ENCODE measurements around the gene GAS5. TPM values are rescaled to one million over a fixed set of nuclear protein-coding genes. Genes with fewer than 3 reads are reported as not detected.
A peak's percentile ranks its signal among the peaks of the same experiment; 100 is the strongest.
"Not testable (repeated sequence)": the region's sequence is repeated elsewhere in the genome, so short reads cannot be mapped to it uniquely, and the experiment has no call there.

The GAS5 gene
- total and polyA plus RNA-seq, 2 donors: 317 to 610 TPM

- no peak overlapping the region for H3K27ac ChIP-seq (ENCODE audit: low read depth)
- DNase-seq (ENCODE audit: extremely low spot score): no peak
- no peaks in the 10 kb centered on the region for H3K36me3 ChIP-seq (ENCODE audit: insufficient read depth)
- 84% methylated on average over 4 of the region's 4 CpGs for WGBS
- no peaks in the 10 kb centered on the region for H3K4me1 ChIP-seq (ENCODE audit: insufficient read depth)
- no peak overlapping the region for H3K4me3 ChIP-seq (ENCODE audit: low read depth, low read length)
Measured at GRCh38 chr1:173886746-173887611, 19.2 kb upstream of the GAS5 start.

- no peak overlapping the region for H3K27ac ChIP-seq (ENCODE audit: low read depth)
- WGBS: 95% methylated on average over 5 of the region's 5 CpGs
- no peak for DNase-seq (ENCODE audit: extremely low spot score)
Measured at GRCh38 chr1:173884701-173885100, 16.9 kb upstream of the GAS5 start.

GRCh38 chr1:173881117-173881516, 13.3 kb upstream of the GAS5 start:
- H3K4me1 ChIP-seq (ENCODE audit: insufficient read depth); H3K27ac ChIP-seq (ENCODE audit: low read depth); H3K36me3 ChIP-seq (ENCODE audit: insufficient read depth); DNase-seq (ENCODE audit: extremely low spot score); H3K4me3 ChIP-seq (ENCODE audit: low read depth, low read length): not testable (repeated sequence)
- 84% methylated on average over 4 of the region's 4 CpGs for WGBS

More at GRCh38 chr1:173884701-173885100, 16.9 kb upstream of the GAS5 start:
- H3K4me3 ChIP-seq (ENCODE audit: low read depth, low read length): no peak overlapping the region
- H3K4me1 ChIP-seq (ENCODE audit: insufficient read depth): no peaks in the 10 kb centered on the region
- H3K36me3 ChIP-seq (ENCODE audit: insufficient read depth): no peaks in the 10 kb centered on the region

GRCh38 chr1:173878251-173878650, 10.5 kb upstream of the GAS5 start:
- Histone ChIP-seq H3K4me1 (ENCODE audit: insufficient read depth) (no peaks in the 10 kb centered on the region), H3K4me3 (ENCODE audit: low read depth, low read length) (no peak overlapping the region), H3K36me3 (ENCODE audit: insufficient read depth) (peaks cover 3% of the 10 kb centered on the region), H3K27ac (ENCODE audit: low read depth) (no peak overlapping the region)
- no peak for DNase-seq (ENCODE audit: extremely low spot score)

GRCh38 chr1:173876732-173877131, 8.9 kb upstream of the GAS5 start:
- WGBS: 83% methylated on average over 5 of the region's 5 CpGs

GRCh38 chr1:173871500-173871899, 3.7 kb upstream of the GAS5 start:
- Histone ChIP-seq H3K4me1 (ENCODE audit: insufficient read depth) (no peaks in the 10 kb centered on the region), H3K4me3 (ENCODE audit: low read depth, low read length) (no peak overlapping the region), H3K36me3 (ENCODE audit: insufficient read depth) (no peaks in the 10 kb centered on the region), H3K27ac (ENCODE audit: low read depth) (no peak overlapping the region)
- DNase-seq (ENCODE audit: extremely low spot score): no peak
- 87% methylated on average over 2 of the region's 2 CpGs for WGBS

More at GRCh38 chr1:173876732-173877131, 8.9 kb upstream of the GAS5 start:
- no peak overlapping the region for H3K27ac ChIP-seq (ENCODE audit: low read depth)
- H3K36me3 ChIP-seq (ENCODE audit: insufficient read depth): peaks cover 3% of the 10 kb centered on the region
- no peaks in the 10 kb centered on the region for H3K4me1 ChIP-seq (ENCODE audit: insufficient read depth)
- H3K4me3 ChIP-seq (ENCODE audit: low read depth, low read length): no peak overlapping the region
- DNase-seq (ENCODE audit: extremely low spot score): no peak

- no peaks in the 10 kb centered on the region for H3K36me3 ChIP-seq (ENCODE audit: insufficient read depth)
- H3K4me1 ChIP-seq (ENCODE audit: insufficient read depth): no peaks in the 10 kb centered on the region
- DNase-seq (ENCODE audit: extremely low spot score): no peak
- no peak overlapping the region for H3K4me3 ChIP-seq (ENCODE audit: low read depth, low read length)
- no peak overlapping the region for H3K27ac ChIP-seq (ENCODE audit: low read depth)
- WGBS: 80% methylated on average over 5 of the region's 5 CpGs
Measured at GRCh38 chr1:173871091-173871490, 3.3 kb upstream of the GAS5 start.

GRCh38 chr1:173870252-173871075, 2.7 kb upstream of the GAS5 start:
- H3K4me1 ChIP-seq (ENCODE audit: insufficient read depth): no peaks in the 10 kb centered on the region
- no peak overlapping the region for H3K4me3 ChIP-seq (ENCODE audit: low read depth, low read length)
- no peak overlapping the region for H3K27ac ChIP-seq (ENCODE audit: low read depth)
- H3K36me3 ChIP-seq (ENCODE audit: insufficient read depth): peaks cover 1% of the 10 kb centered on the region
- DNase-seq (ENCODE audit: extremely low spot score): no peak
- 86% methylated on average over 15 of the region's 15 CpGs for WGBS

GRCh38 chr1:173869021-173869359, 1.2 kb upstream of the GAS5 start:
- H3K4me1 ChIP-seq (ENCODE audit: insufficient read depth): no peaks in the 10 kb centered on the region

GRCh38 chr1:173868266-173869020, 654 bp upstream of the GAS5 start, which contains the start of gene ZBTB37:
ZBTB37 (plus strand) TSS chr1:173868380; CDS start chr1:173870226, 1,846 bp downstream.
- H3K4me3 ChIP-seq (ENCODE audit: low read depth, low read length): peak within 1 kb of the TSS; percentile 71
- H3K36me3 ChIP-seq (ENCODE audit: insufficient read depth): peaks cover 6% of the 10 kb centered on the region
- no peaks in the 10 kb centered on the region for H3K4me1 ChIP-seq (ENCODE audit: insufficient read depth)
- under 1% methylated on average over 53 of the region's 53 CpGs for WGBS
- peak within 1 kb of the TSS; percentile 96 for H3K27ac ChIP-seq (ENCODE audit: low read depth)
- DNase-seq (ENCODE audit: extremely low spot score): peak; percentile 56

More at GRCh38 chr1:173869021-173869359, 1.2 kb upstream of the GAS5 start:
- DNase-seq (ENCODE audit: extremely low spot score): no peak
- Histone ChIP-seq H3K27ac (ENCODE audit: low read depth) (peak overlapping the region; percentile 96), H3K4me3 (ENCODE audit: low read depth, low read length) (peak overlapping the region; percentile 71), H3K36me3 (ENCODE audit: insufficient read depth) (peaks cover 4% of the 10 kb centered on the region)
- WGBS: 3% methylated on average over 5 of the region's 5 CpGs

- Histone ChIP-seq H3K4me3 (ENCODE audit: low read depth, low read length) (peak overlapping the region; percentile 43), H3K4me1 (ENCODE audit: insufficient read depth) (no peaks in the 10 kb centered on the region), H3K36me3 (ENCODE audit: insufficient read depth) (peaks cover 6% of the 10 kb centered on the region), H3K27ac (ENCODE audit: low read depth) (peak overlapping the region; percentile 93)
- no peak for DNase-seq (ENCODE audit: extremely low spot score)
- 4% methylated on average over 32 of the region's 32 CpGs for WGBS
Measured at GRCh38 chr1:173867141-173867752, 542 bp downstream of the GAS5 start.

GRCh38 chr1:173866413-173867115, 1.2 kb downstream of the GAS5 start:
- no peak for DNase-seq (ENCODE audit: extremely low spot score)
- no peak overlapping the region for H3K27ac ChIP-seq (ENCODE audit: low read depth)
- no peaks in the 10 kb centered on the region for H3K4me1 ChIP-seq (ENCODE audit: insufficient read depth)
- peaks cover 6% of the 10 kb centered on the region for H3K36me3 ChIP-seq (ENCODE audit: insufficient read depth)
- 14% methylated on average over 2 of the region's 2 CpGs for WGBS
- peak overlapping the region; percentile 43 for H3K4me3 ChIP-seq (ENCODE audit: low read depth, low read length)

All from urinary bladder (tissue), 4 donors.